Measurements from ENCODE around the gene MRTFA.

The MRTFA gene

DNA sequence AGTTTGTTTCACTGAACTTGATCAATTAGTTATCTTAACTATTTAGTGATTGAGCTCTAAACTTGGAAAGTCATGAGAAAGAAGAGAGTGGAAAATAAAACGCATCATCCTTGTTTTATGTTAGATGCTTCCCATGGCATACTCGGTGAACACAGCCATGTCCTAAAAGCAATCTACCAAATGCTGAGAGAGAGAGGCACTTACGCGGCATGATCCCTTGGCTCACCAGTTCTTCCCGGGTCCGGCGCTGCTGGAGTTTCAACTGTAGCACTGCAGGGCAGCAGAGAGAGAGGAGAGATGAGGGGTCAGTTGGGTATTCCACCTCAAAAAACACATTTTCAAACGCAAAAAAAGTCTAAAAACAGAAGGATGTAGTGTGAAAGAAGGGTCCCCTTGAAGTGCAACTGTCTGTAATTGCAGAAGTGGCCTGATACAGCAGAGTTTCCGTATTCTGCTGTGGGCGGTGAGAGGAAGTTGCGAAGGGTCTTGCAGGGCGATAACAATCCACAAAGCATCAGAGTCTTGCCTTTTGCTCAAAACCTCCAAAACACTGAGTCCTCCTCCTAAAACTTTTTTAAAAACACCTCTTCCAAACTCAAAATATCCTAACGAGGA is 173.4 kb downstream of the MRTFA start:
- DNase-seq (ENCODE audit: low spot score): no peak

DNA sequence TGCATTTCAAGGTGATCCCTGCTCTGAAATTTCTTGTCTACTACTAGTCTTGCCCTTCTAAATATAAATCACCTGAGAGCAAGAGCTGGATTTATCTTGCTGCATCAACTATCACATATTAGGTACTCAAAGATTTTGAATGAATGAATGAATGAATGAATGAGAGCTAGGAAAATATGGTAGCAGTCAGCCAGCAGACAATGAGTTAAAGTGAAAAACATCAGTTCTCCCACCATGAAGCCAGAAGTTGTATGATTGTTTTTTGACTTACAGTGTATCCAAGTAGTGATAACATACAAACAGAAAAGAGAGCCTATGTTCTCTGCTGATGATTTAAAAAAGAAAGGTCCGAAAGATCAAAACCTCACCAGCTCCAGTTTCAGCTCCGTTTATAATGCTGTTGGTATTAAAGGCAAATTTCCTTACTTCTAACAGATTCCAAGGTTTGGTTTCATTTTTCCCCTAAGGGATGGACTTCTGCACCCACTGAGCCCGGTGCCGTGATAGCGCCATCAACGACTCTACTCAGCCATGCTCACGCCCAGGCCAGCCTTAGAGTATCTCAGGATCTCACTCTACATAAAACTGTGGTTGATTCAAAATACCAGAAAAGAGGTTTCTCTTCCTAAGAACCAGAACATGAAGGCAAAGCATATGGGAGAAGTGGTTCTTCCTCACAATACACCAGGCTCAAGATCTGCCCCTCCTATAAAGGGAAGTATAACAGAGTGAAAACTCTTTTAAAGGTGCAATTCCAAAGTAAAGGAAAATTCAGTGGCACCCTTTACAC is 174.1 kb downstream of the MRTFA start:
- no peak for DNase-seq (ENCODE audit: low spot score)

- DNase-seq (ENCODE audit: low spot score): no peak
These were observed 182.8 kb downstream of the MRTFA start for GRCh38 chr22:40453671-40454070.

DNA sequence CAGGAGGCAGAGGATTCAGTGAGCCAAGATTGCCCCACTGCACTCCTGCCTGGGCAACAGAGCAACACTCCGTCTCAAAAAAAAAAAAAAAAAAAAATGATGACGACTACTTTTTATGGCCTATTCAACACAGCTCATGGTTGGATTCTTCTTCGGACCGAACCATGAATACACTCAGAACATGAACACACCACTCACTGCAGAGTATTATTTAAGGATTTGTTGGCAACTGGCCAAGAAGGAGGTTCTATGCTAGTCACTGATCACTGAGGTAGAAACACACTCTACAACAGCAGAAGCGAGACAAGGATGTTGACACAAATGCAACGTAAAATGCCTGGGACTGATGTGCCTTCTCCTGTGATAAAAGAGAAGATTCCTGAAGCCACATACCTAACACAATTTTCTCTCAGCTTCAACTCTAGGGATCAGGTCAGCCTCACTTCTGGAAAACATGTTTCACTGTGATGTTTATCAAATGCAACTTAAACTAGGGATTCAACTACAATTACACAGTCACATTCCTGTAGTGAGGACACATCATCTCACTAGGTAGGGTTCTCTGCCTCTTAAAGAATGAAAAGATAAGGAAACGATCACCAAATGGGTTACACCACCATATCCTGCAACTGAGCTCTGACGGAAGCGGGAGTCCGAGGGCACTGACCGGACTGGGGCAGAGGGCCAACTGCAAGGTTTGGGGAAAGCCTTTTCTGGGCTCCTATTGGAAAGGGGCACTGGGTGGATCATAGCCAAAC is 183.6 kb downstream of the MRTFA start:
- no peak for DNase-seq (ENCODE audit: low spot score)

GRCh38 chr22:40451210-40451609 is 185.3 kb downstream of the MRTFA start:
- DNase-seq (ENCODE audit: low spot score): peak; percentile 29

DNA sequence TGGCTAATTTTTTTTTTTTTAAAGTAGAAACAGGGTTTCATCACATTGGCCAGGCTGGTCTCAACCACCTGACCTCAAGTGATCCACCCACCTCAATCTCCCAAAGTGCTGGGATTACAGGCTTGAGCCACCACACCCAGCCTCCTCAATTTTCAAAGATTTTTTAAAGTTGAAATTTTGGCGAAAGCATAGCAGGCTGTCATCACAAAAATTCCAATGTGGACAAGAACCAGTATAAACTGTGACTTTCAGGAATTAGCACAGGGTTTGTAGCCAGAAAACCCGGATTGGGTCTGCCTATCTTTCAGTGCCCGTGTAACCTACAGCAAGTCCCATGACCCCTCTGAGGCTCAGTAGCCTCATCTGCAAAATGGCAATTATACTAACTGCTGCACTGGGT is 185.9 kb downstream of the MRTFA start:
- DNase-seq (ENCODE audit: low spot score): no peak

GRCh38 chr22:40449676-40450035 is 186.9 kb downstream of the MRTFA start:
- peak; percentile 26 for DNase-seq (ENCODE audit: low spot score)

DNA sequence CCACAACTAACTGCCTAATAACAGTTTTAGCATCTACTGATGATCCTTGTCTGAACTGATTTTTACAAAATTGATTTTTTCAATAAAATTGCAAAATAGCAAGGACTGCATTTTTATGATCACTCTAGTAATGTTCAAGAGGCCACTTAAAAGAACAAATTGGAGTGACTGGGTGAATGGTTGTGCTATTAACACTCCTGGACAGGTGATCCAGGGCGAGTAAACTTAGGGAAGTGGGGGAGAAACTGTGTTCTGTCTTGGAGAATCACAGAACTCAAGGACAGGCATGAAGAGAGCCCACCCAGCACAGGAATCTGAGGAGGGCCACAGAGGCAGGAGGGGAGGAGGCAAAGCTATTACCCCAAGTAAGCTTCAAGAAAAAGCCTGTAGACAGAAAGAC is 190.3 kb downstream of the MRTFA start:
- no peak for DNase-seq (ENCODE audit: low spot score)

GRCh38 chr22:40444178-40444831 is 192.2 kb downstream of the MRTFA start:
- DNase-seq (ENCODE audit: low spot score): no peak

DNA sequence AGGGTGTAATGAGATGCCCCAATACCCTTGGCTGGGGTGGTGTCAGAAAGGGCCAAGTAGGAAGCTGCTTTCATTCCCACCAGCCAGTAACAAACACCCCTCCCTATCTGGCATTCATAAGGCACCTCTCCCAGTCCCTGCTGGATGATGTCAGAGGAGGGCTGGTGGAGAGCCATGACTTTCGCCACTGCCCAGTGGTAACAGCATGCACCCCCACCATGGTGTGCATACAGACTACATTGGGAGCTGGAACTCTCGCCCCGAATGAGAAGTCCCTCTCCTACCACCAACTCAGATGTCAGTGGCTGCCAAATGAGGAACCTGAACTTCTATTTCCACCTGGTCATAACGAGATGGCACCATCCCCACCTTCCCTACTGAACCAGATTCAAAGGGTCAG is 192.8 kb downstream of the MRTFA start:
- no peak for DNase-seq (ENCODE audit: low spot score)

- no peak for DNase-seq (ENCODE audit: low spot score)
These were observed 194.6 kb downstream of the MRTFA start for GRCh38 chr22:40441761-40442390.

GRCh38 chr22:40436505-40437431 is 199.8 kb downstream of the MRTFA start:
- DNase-seq (ENCODE audit: low spot score): peak; percentile 47

GRCh38 chr22:40434745-40435144 is 201.8 kb downstream of the MRTFA start:
- no peak for DNase-seq (ENCODE audit: low spot score)

GRCh38 chr22:40434106-40434505 is 202.4 kb downstream of the MRTFA start:
- DNase-seq (ENCODE audit: low spot score): no peak

DNA sequence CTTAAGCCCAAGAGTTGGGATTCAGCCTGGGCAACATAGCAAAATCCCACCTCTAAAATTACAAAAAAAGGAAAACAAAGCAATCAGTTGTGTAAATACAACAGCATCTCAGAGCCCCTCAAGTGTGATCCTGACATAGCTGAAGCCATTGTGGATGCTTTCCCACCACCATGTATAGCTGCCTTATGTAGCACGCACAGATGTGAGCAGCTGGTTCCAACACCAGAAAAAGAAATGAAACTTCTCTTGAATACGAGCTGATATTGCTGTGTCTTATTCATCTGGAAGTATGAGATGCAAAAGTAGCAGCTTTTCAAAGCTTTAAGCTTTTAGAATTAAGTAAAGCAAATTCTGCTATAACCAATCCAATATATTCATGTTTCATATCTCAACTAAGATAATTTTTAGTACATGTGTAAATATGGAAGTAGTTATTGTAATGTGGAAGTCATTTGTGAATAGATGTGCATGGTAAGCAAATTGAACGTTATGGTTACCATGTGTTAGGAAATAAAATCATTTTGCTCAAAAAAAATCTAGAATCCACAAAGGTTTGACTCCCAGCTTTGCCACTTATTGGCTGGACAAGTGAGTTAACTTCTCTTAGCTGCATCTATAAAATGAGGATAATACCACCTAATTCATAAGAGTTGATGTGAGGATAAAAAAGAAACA is 203.0 kb downstream of the MRTFA start:
- DNase-seq (ENCODE audit: low spot score): no peak

DNA sequence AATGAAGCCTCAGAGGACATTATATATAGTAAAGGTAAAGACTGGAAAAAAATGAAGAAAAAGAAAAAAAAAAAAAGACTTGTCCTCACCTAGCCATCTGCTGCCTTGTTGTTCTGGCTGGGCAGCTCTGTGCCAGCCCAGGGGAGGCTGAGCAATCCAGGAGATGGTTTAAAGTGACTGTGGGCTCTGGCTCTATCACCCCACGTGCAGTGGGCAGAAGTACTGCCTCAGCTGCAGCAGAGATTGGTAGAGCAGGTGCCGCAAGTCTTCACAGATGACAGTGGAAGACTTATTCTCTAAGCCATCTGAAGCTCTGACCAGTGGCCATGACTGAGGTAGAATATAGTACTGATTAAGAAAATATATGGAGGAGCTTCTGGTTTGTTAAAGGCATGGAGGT is 203.9 kb downstream of the MRTFA start:
- no peak for DNase-seq (ENCODE audit: low spot score)

DNA sequence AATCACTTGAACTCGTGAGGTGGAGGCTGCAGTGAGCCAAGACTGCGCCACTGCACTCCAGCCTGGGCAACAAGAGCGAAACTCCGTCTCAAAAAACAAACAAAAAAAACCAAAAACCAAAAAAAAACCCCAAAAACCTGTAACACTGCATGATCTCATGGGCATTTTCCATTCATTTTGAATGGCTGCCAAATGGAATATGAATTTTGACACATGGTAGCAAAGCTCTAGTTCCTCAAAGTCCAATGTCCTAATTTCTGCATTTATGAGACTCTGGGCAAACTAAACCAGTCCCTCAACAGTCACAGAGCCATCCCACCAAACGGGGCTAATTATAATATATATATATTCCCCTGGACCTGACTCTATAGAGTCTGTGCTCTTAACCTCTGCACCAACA is 204.4 kb downstream of the MRTFA start:
- DNase-seq (ENCODE audit: low spot score): no peak

DNA sequence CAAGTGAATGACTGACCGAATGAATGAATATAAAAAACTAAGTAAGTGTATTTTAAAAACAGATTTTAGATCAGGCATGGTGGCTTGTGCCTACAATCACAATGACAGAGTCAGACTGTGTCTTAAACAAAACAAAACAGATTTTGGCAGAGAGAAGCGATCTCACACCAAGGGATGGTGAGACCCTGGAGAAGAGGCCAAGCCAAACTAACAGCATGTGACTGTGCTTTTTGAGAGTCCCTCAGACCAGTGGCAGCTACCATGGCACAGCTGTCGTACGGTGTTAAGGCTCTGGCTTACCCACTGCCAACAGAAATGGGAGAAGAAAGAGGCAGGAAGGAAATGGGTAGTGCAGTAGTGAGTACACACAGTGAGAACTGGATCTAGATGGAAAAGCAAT is 205.5 kb downstream of the MRTFA start:
- DNase-seq (ENCODE audit: low spot score): no peak

GRCh38 chr22:40429481-40429880 is 207.0 kb downstream of the MRTFA start:
- DNase-seq (ENCODE audit: low spot score): no peak

DNA sequence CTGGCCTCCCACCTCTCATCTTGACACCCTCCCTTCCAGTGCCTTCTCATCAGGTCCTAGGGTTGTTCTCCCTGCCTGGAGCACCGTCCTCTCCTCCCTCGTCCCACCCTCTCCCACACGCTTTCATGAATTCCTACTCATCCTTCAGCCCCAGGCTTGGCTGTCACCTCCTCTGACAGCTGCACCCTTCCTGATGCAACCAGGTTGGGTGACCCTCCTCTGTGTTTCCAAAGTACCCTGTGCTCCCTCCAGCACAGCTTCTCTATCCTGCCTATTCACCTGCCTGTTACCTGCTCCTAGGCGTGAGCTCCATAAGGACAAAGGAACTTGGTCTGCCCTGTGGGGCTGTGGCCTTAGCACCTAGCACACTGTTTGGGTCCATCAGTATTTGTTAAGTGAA is 207.7 kb downstream of the MRTFA start:
- DNase-seq (ENCODE audit: low spot score): no peak
